ENCODE data around the gene RPL32. TPM values are rescaled to one million over a fixed set of nuclear protein-coding genes. Genes with fewer than 3 reads are reported as not detected.

The RPL32 gene
- total and polyA plus RNA-seq, 9 of the 15 experiments (the other 6 are each of a cell fraction or from before 2014, with no cell fraction given), result 2,738 to 6,200 (median 4,286) TPM

- no peaks in the 10 kb centered on the region for H3K27me3 ChIP-seq (ENCODE audit: control insufficient read depth in 2 of 2, insufficient read depth in 2 of 2, low read length in 2 of 2)
- BruUV-seq (replicated peaks), result no TSS peak
- ATAC-seq, result no peak
- FAIRE-seq, result no peak
- H3K9me1 ChIP-seq (ENCODE audit: control insufficient read depth, insufficient read depth, low read length), result no peaks in the 10 kb centered on the region
- in situ Hi-C loops (cut with MboI), result no loop called here
- ChIA-PET POLR2A (interaction anchor here (1.4 to 2.4 kb wide), 2 partner anchors 11 to 25 kb away, joined by 4 to 10 read pairs; partner anchors contain the start of gene RPL32), CTCF (ENCODE audit: low intra/inter-chr PET ratio) (interaction anchor here (0.7 kb wide), 1 partner anchor 522 kb away, joined by 4 read pairs; no protein-coding TSS in a partner anchor)
- intact Hi-C loops (cut with micrococcal nuclease), result no loop called here
- H3K79me2 ChIP-seq (ENCODE audit: control insufficient read depth, insufficient read depth, low read length), result no peaks in the 10 kb centered on the region
- peaks cover 16 to 21% of the 10 kb centered on the region in 2 experiments for H3K4me1 ChIP-seq (replicated peaks in 1 of 2; ENCODE audit: control insufficient read depth in 2 of 2, insufficient read depth in 2 of 2, low read length in 2 of 2)
- H4K20me1 ChIP-seq (replicated peaks; ENCODE audit: control insufficient read depth, insufficient read depth, low read length), result no peaks in the 10 kb centered on the region
- H3K9ac ChIP-seq (ENCODE audit: insufficient read depth in 1 of 2, low read depth in 2 of 2, low read length in 2 of 2), result no peak overlapping the region
- TF ChIP-seq NCOA6 (IDR thresholded peaks at IDR 0.05), result no peak
- TF ChIP-seq ZKSCAN1 (IDR thresholded peaks at IDR 0.05; ENCODE audit: low read depth, low read length), result no peak
- no peak for TF ChIP-seq JUN (IDR thresholded peaks at IDR 0.05; ENCODE audit: borderline replicate concordance, low read depth, low read length)
- TF ChIP-seq JUN (CRISPR knock-in tag; IDR thresholded peaks at IDR 0.05; ENCODE audit: borderline replicate concordance), result no peak
- TF ChIP-seq POLR2AphosphoS5 (IDR thresholded peaks at IDR 0.05; ENCODE audit: control insufficient read depth, insufficient read depth, low read depth, low read length), result no peak
- no peak for TF ChIP-seq NFIX (CRISPR knock-in tag; IDR thresholded peaks at IDR 0.05; ENCODE audit: low read depth)
- no peak for TF ChIP-seq L3MBTL2 (IDR thresholded peaks at IDR 0.05)
- no peak overlapping the region for H3K4me2 ChIP-seq (ENCODE audit: insufficient read depth, low read length)
- H3K36me3 ChIP-seq (ENCODE audit: control insufficient read depth, insufficient read depth, low read length), result no peaks in the 10 kb centered on the region
- peak overlapping the region; percentile 19; the same call in 1 of the 2 replicates for H2AFZ ChIP-seq (ENCODE audit: low read depth, low read length)
- 22% methylated on average over 6 of the region's 6 CpGs for WGBS (ENCODE audit: insufficient coverage, low coverage, missing lambda C conversion rate)
- H3K4me3 ChIP-seq, result no peak overlapping the region
- DNase-seq (ENCODE audit: extremely low read depth in 1 of 4, low spot score in 3 of 4), result no peak
- no peak overlapping the region for H3K27ac ChIP-seq (ENCODE audit: extremely low read depth, low read depth, low read length)
- peaks cover 10% of the 10 kb centered on the region for H3K9me3 ChIP-seq (replicated peaks; ENCODE audit: control insufficient read depth, insufficient read depth, low read depth, low read length)
These were observed 25.5 kb upstream of the RPL32 start for GRCh38 chr3:12866836-12867235.

GRCh38 chr3:12865271-12865670 is 23.9 kb upstream of the RPL32 start:
- 36% methylated on average over 4 of the region's 4 CpGs for WGBS (ENCODE audit: insufficient coverage, low coverage, missing lambda C conversion rate)
- H3K9ac ChIP-seq (ENCODE audit: insufficient read depth in 1 of 2, low read depth in 2 of 2, low read length in 2 of 2), result no peak overlapping the region
- no peaks in the 10 kb centered on the region for H3K27me3 ChIP-seq (ENCODE audit: control insufficient read depth in 2 of 2, insufficient read depth in 2 of 2, low read length in 2 of 2)
- H3K27ac ChIP-seq (ENCODE audit: extremely low read depth, low read depth, low read length), result no peak overlapping the region
- FAIRE-seq, result no peak
- H3K4me1 ChIP-seq (replicated peaks in 1 of 2; ENCODE audit: control insufficient read depth in 2 of 2, insufficient read depth in 2 of 2, low read length in 2 of 2), result peaks cover 21% of the 10 kb centered on the region in 2 experiments
- no peaks in the 10 kb centered on the region for H3K9me1 ChIP-seq (ENCODE audit: control insufficient read depth, insufficient read depth, low read length)
- no peaks in the 10 kb centered on the region for H3K79me2 ChIP-seq (ENCODE audit: control insufficient read depth, insufficient read depth, low read length)
- in situ Hi-C loops (cut with MboI) (no loop called here), intact Hi-C loops (cut with micrococcal nuclease) (no loop called here)
- ChIA-PET POLR2A (interaction anchor here (0.7 kb wide), 1 partner anchor 11 kb away, joined by 3 read pairs; no protein-coding TSS in a partner anchor), CTCF (ENCODE audit: low intra/inter-chr PET ratio) (no interaction called here)
- no peaks in the 10 kb centered on the region for H3K36me3 ChIP-seq (ENCODE audit: control insufficient read depth, insufficient read depth, low read length)
- H3K9me3 ChIP-seq (replicated peaks; ENCODE audit: control insufficient read depth, insufficient read depth, low read depth, low read length), result peaks cover 10% of the 10 kb centered on the region
- H3K4me3 ChIP-seq, result no peak overlapping the region
- DNase-seq (ENCODE audit: extremely low read depth in 1 of 4, low spot score in 3 of 4), result no peak
- no peak overlapping the region for H2AFZ ChIP-seq (ENCODE audit: low read depth, low read length)
- no peaks in the 10 kb centered on the region for H4K20me1 ChIP-seq (replicated peaks; ENCODE audit: control insufficient read depth, insufficient read depth, low read length)
- no peak overlapping the region for H3K4me2 ChIP-seq (ENCODE audit: insufficient read depth, low read length)
- no peak for ATAC-seq
- BruUV-seq (replicated peaks), result no TSS peak
- TF ChIP-seq TRIM28 (IDR thresholded peaks at IDR 0.05) (peak; percentile 95), ZNF561 (CRISPR knock-in tag; conservative IDR thresholded peaks at IDR 0.05) (peak; percentile 93), ZEB2 (IDR thresholded peaks at IDR 0.05) (peak; percentile 59; the same call in 1 of the 2 replicates), PKNOX1 (IDR thresholded peaks at IDR 0.05) (peak; percentile 75), CBX3 (IDR thresholded peaks at IDR 0.05; ENCODE audit: borderline replicate concordance in 1 of 2, low read length in 2 of 2) (peak in 1 of 2 experiments; percentile 100; a peak in 2 of 3 replicates), TRIM24 (IDR thresholded peaks at IDR 0.05) (peak; percentile 18 to 80; a peak in 1 of 4 replicates), MAFG (tag; conservative IDR thresholded peaks at IDR 0.05) (no peak), UBTF (IDR thresholded peaks at IDR 0.05; ENCODE audit: borderline replicate concordance in 1 of 2, low read depth in 2 of 2, low read length in 2 of 2) (no peak)
